Measurements from ENCODE around the gene TMEM209. TPM values are rescaled to one million over a fixed set of nuclear protein-coding genes. Genes with fewer than 3 reads are reported as not detected.
"Not testable (repeated sequence)": the region's sequence is repeated elsewhere in the genome, so short reads cannot be mapped to it uniquely, and the experiment has no call there.

The TMEM209 gene
- total and polyA plus RNA-seq, 2 donors = 9.6 to 18.6 TPM

GRCh38 chr7:130228840-130229502, 23.8 kb upstream of the TMEM209 start:
- H3K4me3 ChIP-seq (ENCODE audit: low read depth, low read length) = no peak overlapping the region
- peaks cover 2% of the 10 kb centered on the region for H3K4me1 ChIP-seq (ENCODE audit: insufficient read depth)
- H3K36me3 ChIP-seq (ENCODE audit: insufficient read depth) = no peaks in the 10 kb centered on the region
- WGBS = 47% methylated on average over 7 of the region's 7 CpGs
- DNase-seq (ENCODE audit: extremely low spot score) = no peak
- H3K27ac ChIP-seq (ENCODE audit: low read depth) = no peak overlapping the region

- Histone ChIP-seq H3K27ac (ENCODE audit: low read depth) (no peak overlapping the region), H3K36me3 (ENCODE audit: insufficient read depth) (no peaks in the 10 kb centered on the region), H3K4me1 (ENCODE audit: insufficient read depth) (peaks cover 2% of the 10 kb centered on the region), H3K4me3 (ENCODE audit: low read depth, low read length) (no peak overlapping the region)
- 18% methylated on average over 1 of the region's 1 CpG for WGBS
- no peak for DNase-seq (ENCODE audit: extremely low spot score)
Measured at GRCh38 chr7:130227883-130228575, 22.8 kb upstream of the TMEM209 start.

- Histone ChIP-seq H3K27ac (ENCODE audit: low read depth) (no peak overlapping the region), H3K4me1 (ENCODE audit: insufficient read depth) (peaks cover 2% of the 10 kb centered on the region), H3K4me3 (ENCODE audit: low read depth, low read length) (no peak overlapping the region), H3K36me3 (ENCODE audit: insufficient read depth) (no peaks in the 10 kb centered on the region)
- DNase-seq (ENCODE audit: extremely low spot score) = no peak
- 87% methylated on average over 1 of the region's 1 CpG for WGBS
Measured at GRCh38 chr7:130226333-130226732, 21.1 kb upstream of the TMEM209 start.

GRCh38 chr7:130224923-130225322, 19.7 kb upstream of the TMEM209 start:
- H3K4me3 ChIP-seq (ENCODE audit: low read depth, low read length); H3K4me1 ChIP-seq (ENCODE audit: insufficient read depth); DNase-seq (ENCODE audit: extremely low spot score); H3K36me3 ChIP-seq (ENCODE audit: insufficient read depth); H3K27ac ChIP-seq (ENCODE audit: low read depth): not testable (repeated sequence)
- 34% methylated on average over 3 of the region's 3 CpGs for WGBS

- DNase-seq (ENCODE audit: extremely low spot score) = no peak
- no peak overlapping the region for H3K27ac ChIP-seq (ENCODE audit: low read depth)
- WGBS = 90% methylated on average over 5 of the region's 5 CpGs
- peaks cover 2% of the 10 kb centered on the region for H3K4me1 ChIP-seq (ENCODE audit: insufficient read depth)
- no peak overlapping the region for H3K4me3 ChIP-seq (ENCODE audit: low read depth, low read length)
- no peaks in the 10 kb centered on the region for H3K36me3 ChIP-seq (ENCODE audit: insufficient read depth)
Measured at GRCh38 chr7:130224210-130224609, 19.0 kb upstream of the TMEM209 start.

- WGBS = 91% methylated on average over 1 of the region's 1 CpG
- Histone ChIP-seq H3K27ac (ENCODE audit: low read depth) (no peak overlapping the region), H3K4me1 (ENCODE audit: insufficient read depth) (no peaks in the 10 kb centered on the region), H3K4me3 (ENCODE audit: low read depth, low read length) (no peak overlapping the region), H3K36me3 (ENCODE audit: insufficient read depth) (no peaks in the 10 kb centered on the region)
- DNase-seq (ENCODE audit: extremely low spot score) = no peak
Measured at GRCh38 chr7:130223646-130224045, 18.4 kb upstream of the TMEM209 start.

GRCh38 chr7:130221746-130222145, 16.5 kb upstream of the TMEM209 start:
- no peak for DNase-seq (ENCODE audit: extremely low spot score)
- Histone ChIP-seq H3K4me1 (ENCODE audit: insufficient read depth) (no peaks in the 10 kb centered on the region), H3K4me3 (ENCODE audit: low read depth, low read length) (no peak overlapping the region), H3K27ac (ENCODE audit: low read depth) (no peak overlapping the region), H3K36me3 (ENCODE audit: insufficient read depth) (no peaks in the 10 kb centered on the region)
- 86% methylated on average over 4 of the region's 4 CpGs for WGBS

GRCh38 chr7:130219871-130220270, 14.7 kb upstream of the TMEM209 start:
- H3K36me3 ChIP-seq (ENCODE audit: insufficient read depth) = no peaks in the 10 kb centered on the region
- WGBS = 88% methylated on average over 9 of the region's 9 CpGs
- DNase-seq (ENCODE audit: extremely low spot score) = no peak
- no peak overlapping the region for H3K4me3 ChIP-seq (ENCODE audit: low read depth, low read length)
- no peak overlapping the region for H3K27ac ChIP-seq (ENCODE audit: low read depth)
- H3K4me1 ChIP-seq (ENCODE audit: insufficient read depth) = no peaks in the 10 kb centered on the region

GRCh38 chr7:130218806-130219620, 13.8 kb upstream of the TMEM209 start:
- H3K27ac ChIP-seq (ENCODE audit: low read depth) = no peak overlapping the region
- no peak for DNase-seq (ENCODE audit: extremely low spot score)
- H3K4me3 ChIP-seq (ENCODE audit: low read depth, low read length) = no peak overlapping the region
- H3K4me1 ChIP-seq (ENCODE audit: insufficient read depth) = no peaks in the 10 kb centered on the region
- H3K36me3 ChIP-seq (ENCODE audit: insufficient read depth) = no peaks in the 10 kb centered on the region
- WGBS = 84% methylated on average over 5 of the region's 5 CpGs

GRCh38 chr7:130216750-130217149, 11.5 kb upstream of the TMEM209 start:
- WGBS = 88% methylated on average over 1 of the region's 1 CpG
- no peaks in the 10 kb centered on the region for H3K4me1 ChIP-seq (ENCODE audit: insufficient read depth)

GRCh38 chr7:130216025-130216424, 10.8 kb upstream of the TMEM209 start:
- WGBS = 95% methylated on average over 9 of the region's 9 CpGs
- no peak for DNase-seq (ENCODE audit: extremely low spot score)
- Histone ChIP-seq H3K27ac (ENCODE audit: low read depth) (no peak overlapping the region), H3K36me3 (ENCODE audit: insufficient read depth) (no peaks in the 10 kb centered on the region), H3K4me1 (ENCODE audit: insufficient read depth) (no peaks in the 10 kb centered on the region), H3K4me3 (ENCODE audit: low read depth, low read length) (no peak overlapping the region)

More at GRCh38 chr7:130216750-130217149, 11.5 kb upstream of the TMEM209 start:
- DNase-seq (ENCODE audit: extremely low spot score) = no peak
- Histone ChIP-seq H3K4me3 (ENCODE audit: low read depth, low read length) (no peak overlapping the region), H3K36me3 (ENCODE audit: insufficient read depth) (no peaks in the 10 kb centered on the region), H3K27ac (ENCODE audit: low read depth) (no peak overlapping the region)

GRCh38 chr7:130213828-130214227, 8.6 kb upstream of the TMEM209 start:
- 95% methylated on average over 1 of the region's 1 CpG for WGBS
- H3K4me3 ChIP-seq (ENCODE audit: low read depth, low read length) = no peak overlapping the region
- no peaks in the 10 kb centered on the region for H3K4me1 ChIP-seq (ENCODE audit: insufficient read depth)
- no peak overlapping the region for H3K27ac ChIP-seq (ENCODE audit: low read depth)
- DNase-seq (ENCODE audit: extremely low spot score) = no peak
- no peaks in the 10 kb centered on the region for H3K36me3 ChIP-seq (ENCODE audit: insufficient read depth)

- H3K4me1 ChIP-seq (ENCODE audit: insufficient read depth) = no peaks in the 10 kb centered on the region
- H3K27ac ChIP-seq (ENCODE audit: low read depth) = no peak overlapping the region
- no peaks in the 10 kb centered on the region for H3K36me3 ChIP-seq (ENCODE audit: insufficient read depth)
- H3K4me3 ChIP-seq (ENCODE audit: low read depth, low read length) = no peak overlapping the region
- 44% methylated on average over 5 of the region's 5 CpGs for WGBS
- no peak for DNase-seq (ENCODE audit: extremely low spot score)
Measured at GRCh38 chr7:130210181-130210935, 5.2 kb upstream of the TMEM209 start.
